Measurements from ENCODE around the gene SH3PXD2A.

Gene SH3PXD2A

DNA sequence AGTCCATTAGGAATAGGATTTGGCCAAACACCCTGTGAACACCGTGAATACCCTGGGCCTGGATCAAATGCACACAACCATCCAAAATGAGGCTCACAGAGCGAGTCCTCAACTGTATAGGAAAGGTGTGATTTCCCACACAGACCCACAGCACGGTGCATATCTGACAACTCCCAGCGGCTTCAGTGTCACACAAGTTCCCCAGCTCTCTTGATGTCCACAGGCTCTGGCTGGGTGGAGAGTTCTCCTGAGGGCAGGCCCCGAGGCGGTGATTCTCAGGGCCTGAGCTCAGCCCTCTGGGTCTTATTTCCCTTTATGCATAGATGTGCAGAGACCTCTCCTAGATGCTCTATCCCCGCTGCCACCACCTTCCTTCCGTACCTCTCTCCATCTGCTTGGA is 64.1 kb downstream of the SH3PXD2A start:
- TF ChIP-seq, protein P1, sequence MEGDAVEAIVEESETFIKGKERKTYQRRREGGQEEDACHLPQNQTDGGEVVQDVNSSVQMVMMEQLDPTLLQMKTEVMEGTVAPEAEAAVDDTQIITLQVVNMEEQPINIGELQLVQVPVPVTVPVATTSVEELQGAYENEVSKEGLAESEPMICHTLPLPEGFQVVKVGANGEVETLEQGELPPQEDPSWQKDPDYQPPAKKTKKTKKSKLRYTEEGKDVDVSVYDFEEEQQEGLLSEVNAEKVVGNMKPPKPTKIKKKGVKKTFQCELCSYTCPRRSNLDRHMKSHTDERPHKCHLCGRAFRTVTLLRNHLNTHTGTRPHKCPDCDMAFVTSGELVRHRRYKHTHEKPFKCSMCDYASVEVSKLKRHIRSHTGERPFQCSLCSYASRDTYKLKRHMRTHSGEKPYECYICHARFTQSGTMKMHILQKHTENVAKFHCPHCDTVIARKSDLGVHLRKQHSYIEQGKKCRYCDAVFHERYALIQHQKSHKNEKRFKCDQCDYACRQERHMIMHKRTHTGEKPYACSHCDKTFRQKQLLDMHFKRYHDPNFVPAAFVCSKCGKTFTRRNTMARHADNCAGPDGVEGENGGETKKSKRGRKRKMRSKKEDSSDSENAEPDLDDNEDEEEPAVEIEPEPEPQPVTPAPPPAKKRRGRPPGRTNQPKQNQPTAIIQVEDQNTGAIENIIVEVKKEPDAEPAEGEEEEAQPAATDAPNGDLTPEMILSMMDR (IDR thresholded peaks at IDR 0.05) = no peak

DNA sequence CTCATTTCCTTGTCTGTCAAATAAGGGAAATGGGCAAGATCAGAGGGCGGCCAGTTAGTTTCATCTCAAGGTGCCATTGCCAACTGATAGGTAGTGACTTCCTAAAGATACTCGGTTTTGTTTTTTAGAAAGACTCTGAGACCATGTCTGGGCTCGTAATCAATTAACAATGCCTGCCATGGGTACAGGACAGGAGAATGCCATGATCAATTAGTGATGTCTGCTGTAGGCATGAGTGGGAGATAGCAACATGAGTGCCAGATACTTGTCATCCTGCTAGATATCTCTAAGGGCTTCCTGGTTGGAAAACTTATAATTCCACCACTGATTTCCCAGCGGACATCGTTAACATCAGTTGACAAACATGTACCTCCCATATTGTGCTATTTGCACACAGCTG is 64.8 kb downstream of the SH3PXD2A start:
- TF ChIP-seq, protein P1 (IDR thresholded peaks at IDR 0.05) = no peak

DNA sequence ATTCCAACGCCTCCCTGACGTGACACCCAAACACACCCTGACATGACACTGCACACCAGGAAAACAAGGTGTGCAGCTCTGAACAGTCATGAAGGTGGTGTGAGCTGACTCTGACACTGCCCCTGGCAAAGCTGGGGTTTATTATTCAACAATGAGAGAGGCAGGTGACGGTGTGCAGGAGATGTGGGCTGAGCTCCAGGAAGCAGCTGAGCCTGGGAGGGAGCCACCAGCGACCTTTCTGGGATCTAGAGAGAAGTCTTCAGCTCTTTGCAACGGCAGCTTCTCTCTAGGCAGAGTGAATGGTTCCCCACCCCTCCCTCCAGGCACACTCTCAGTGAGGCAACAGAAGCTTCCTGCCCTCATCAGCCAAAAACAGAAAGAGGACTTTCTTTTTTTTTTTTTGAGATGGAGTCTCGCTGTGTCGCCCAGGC is 65.6 kb downstream of the SH3PXD2A start:
- TF ChIP-seq, protein P1 (IDR thresholded peaks at IDR 0.05) = no peak

DNA sequence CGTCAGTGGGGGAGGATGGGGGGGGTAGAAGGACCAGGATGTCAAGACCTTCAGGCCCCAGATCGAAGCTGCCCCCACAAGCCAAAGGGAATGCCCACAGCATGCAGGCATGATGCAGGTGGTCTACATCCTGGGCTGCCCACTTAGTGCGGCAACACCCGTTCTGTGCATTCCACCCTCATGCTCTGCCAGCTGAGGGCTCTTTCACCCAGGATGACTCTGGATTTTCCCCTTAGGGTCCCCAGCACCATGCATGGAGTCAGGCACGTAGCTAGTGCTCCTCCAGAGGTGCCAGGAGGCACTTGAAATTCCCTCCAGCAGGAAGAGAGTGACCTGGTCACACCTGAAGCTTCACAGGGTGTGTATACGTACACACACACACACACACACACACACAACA is 66.2 kb downstream of the SH3PXD2A start:
- TF ChIP-seq, protein P1 (IDR thresholded peaks at IDR 0.05) = no peak

DNA sequence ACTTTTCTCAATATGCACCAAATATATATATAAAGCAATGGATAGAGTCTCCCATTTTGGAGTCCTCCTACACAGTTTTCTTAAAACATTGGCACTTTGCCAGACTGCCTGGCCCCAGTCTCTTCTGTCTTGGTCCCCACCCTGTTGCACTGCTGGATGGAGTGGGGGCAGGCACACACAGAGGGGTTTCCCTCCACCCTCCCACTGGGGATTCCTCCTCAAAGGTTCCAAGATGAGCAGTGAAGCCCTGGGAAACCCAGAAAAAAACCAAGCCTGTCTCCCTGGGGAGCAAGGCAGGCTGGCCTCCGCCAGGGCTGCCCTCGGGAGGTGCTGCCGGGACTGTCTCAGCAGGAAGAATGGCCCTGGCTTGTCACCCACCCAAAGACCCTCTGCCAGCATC is 68.0 kb downstream of the SH3PXD2A start:
- TF ChIP-seq, protein P1 (IDR thresholded peaks at IDR 0.05) = no peak

DNA sequence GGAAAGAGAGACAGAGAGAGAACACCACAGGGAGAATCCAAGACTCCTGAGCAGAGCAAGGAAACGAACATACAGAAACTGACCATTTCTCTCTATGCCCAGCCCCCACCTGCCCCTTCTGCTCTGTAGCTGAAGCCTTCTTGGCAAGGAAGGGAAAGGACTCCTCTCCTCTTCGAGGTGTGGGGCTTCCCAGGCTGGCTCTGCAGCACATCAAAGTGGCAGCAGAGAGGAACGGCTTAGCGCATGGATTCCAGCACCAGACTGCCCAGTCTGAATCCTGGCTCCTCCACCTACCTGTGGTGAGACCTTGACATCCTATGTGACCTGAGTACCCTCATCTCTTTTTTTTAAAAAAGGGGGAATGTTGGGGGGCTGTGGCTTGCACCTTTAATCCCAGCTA is 69.4 kb downstream of the SH3PXD2A start:
- TF ChIP-seq, protein P1 (IDR thresholded peaks at IDR 0.05) = no peak

DNA sequence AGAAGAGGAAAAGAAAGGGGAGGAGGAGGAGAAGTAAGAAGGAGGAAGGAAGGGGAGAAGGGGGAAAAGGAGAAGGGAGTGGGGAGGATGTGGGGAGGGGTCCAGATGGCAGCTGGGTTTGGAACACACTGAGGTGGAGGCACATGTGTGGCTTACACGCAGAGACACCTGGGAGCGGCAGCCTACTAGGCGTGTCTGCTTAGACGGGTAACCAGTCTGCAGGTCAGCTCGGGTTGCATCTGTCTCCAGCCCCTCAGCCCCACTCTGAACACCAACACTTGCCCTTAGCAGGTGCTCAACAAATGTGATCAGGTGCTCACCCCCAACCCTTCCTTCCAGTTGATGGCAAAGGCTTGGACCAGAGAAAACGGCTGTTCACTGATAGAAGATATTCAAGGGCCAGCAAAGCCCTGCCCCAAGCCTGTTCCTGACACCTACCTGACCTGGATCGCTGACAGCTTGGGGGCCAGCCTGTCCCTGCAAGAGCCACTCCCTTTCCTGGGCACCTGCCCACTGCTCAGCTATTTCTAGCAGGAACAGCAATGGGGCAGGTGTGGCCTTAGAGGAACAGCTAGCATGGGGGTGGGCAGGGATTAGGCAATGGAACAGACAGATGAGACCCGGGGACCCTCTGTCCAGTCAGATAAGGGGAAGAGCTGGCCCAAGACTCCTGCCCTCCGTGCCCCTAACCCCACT is 70.5 kb downstream of the SH3PXD2A start:
- TF ChIP-seq, protein P1 (IDR thresholded peaks at IDR 0.05) = no peak

DNA sequence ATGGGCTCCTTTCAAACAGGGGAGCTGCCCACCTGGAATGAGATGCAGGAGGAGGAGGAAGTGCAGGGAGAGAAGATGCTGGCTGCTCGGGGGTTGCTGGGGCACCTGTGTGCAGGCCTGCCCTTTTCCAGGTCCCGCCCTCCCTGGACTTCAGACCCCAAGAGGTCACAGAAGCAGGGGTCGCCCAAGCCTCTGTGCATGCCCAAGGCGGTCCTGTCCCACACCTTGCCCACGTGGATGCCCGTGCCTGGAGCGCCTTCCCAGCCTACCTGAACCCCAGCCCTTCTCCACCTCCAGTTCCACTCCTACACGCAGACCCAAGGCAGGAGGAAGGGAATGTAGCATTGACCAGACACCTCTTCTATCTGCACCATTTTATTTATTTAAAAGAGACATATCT is 71.3 kb downstream of the SH3PXD2A start:
- TF ChIP-seq, protein P1 (IDR thresholded peaks at IDR 0.05) = no peak
